HepG2 (cell line): ENCODE measurements around the gene TOP1.

ENCODE experiments used
- NFE2L2 ChIP-seq: fragments of 150-350 bp; IDR thresholded peaks from 2 replicates; pipeline ENCODE4 v1.6.1; 2014; ENCODE audit warnings: low read length
- ZNF343 ChIP-seq: sonication (generic); formaldehyde crosslinking; IDR thresholded peaks from 2 replicates; pipeline ENCODE4 v1.4.0; 2020; ENCODE audit warnings: mild to moderate bottlenecking, missing genetic modification reagents

GRCh38 chr20:41018153-41018552, 10.5 kb upstream of the TOP1 start:
- TF ChIP-seq ZNF343 (no peak), NFE2L2 (no peak)
